IMR-90 (cell line): ENCODE results near the gene RASL11B. TPM values are rescaled to one million over a fixed set of nuclear protein-coding genes. Genes with fewer than 3 reads are reported as not detected.

ENCODE experiments used
- ATAC-seq: fragments of 200-7000 bp; cut with Tn5 transposase; 2 replicates; pipeline ENCODE4 v1.9.1; 2020; ENCODE audit warnings: low read depth, mild to moderate bottlenecking, moderate library complexity
- BruUV-seq: library from RNA; stranded (reverse); fragments of 400-500 nt; replicated peaks from 2 replicates; lab custom pipeline; 2021; lab: Mats Ljungman, UMichigan
- CTCF ChIA-PET: fragments of 300-600 bp; formaldehyde crosslinking; extraction: SDS; loops from one replicate; lab custom pipeline; 2021; ENCODE audit warnings: antibody characterized with exemption; lab: Yijun Ruan, JAX
- POLR2A ChIA-PET: fragments of 300-600 bp; sonication (Branson Sonifier 250); formaldehyde crosslinking; loops from one replicate; lab custom pipeline; 2022; ENCODE audit warnings: antibody characterized with exemption; ENCODE audit not compliant: unreplicated experiment; lab: Charles Lee
- DNase-seq: peaks from one replicate; pipeline ENCODE4 v3.0.0; 2013
- H2AFZ ChIP-seq: replicated peaks from 2 replicates; pipeline ENCODE3; 2013; ENCODE audit warnings: low read length, mild to moderate bottlenecking; ENCODE audit not compliant: poor library complexity
- H2AK5ac ChIP-seq: 2 replicates; pipeline ENCODE4 v1.6.1; 2013; ENCODE audit warnings: low read depth, low read length, inconsistent platforms
- H2AK9ac ChIP-seq: replicated peaks from 2 replicates; pipeline ENCODE3; 2013; ENCODE audit warnings: mild to moderate bottlenecking, low read depth, low read length, moderate library complexity; ENCODE audit not compliant: poor library complexity
- H2BK120ac ChIP-seq: 2 replicates; pipeline ENCODE4 v1.6.1; 2013; ENCODE audit warnings: low read depth, low read length, inconsistent platforms
- H2BK15ac ChIP-seq: 3 replicates; pipeline ENCODE4 v1.6.1; 2013; ENCODE audit warnings: low read depth, low read length, inconsistent platforms
- H2BK20ac ChIP-seq: 2 replicates; pipeline ENCODE4 v1.6.1; 2013; ENCODE audit warnings: low read depth, mild to moderate bottlenecking, inconsistent platforms, low read length, moderate library complexity
- H2BK5ac ChIP-seq: 2 replicates; pipeline ENCODE4 v1.6.1; 2013; ENCODE audit warnings: mild to moderate bottlenecking, low read depth, low read length, inconsistent platforms; ENCODE audit not compliant: poor library complexity, severe bottlenecking
- H3K14ac ChIP-seq: replicated peaks from 2 replicates; pipeline ENCODE4 v1.6.1; 2013; ENCODE audit warnings: low read depth, low read length, inconsistent platforms
- H3K18ac ChIP-seq: 2 replicates; pipeline ENCODE4 v1.6.1; 2013; ENCODE audit warnings: low read depth, low read length, control low read depth
- H3K23ac ChIP-seq: 2 replicates; pipeline ENCODE4 v1.6.1; 2013; ENCODE audit warnings: low read depth, low read length, inconsistent platforms
- H3K27ac ChIP-seq: 2 replicates; pipeline ENCODE4 v1.5.1; 2013; ENCODE audit warnings: mild to moderate bottlenecking, control low read depth, low read length; ENCODE audit not compliant: insufficient read depth
- H3K27me3 ChIP-seq: 2 replicates; pipeline ENCODE4 v1.6.1; 2013; ENCODE audit warnings: low read length; ENCODE audit not compliant: control insufficient read depth, insufficient read depth
- H3K36me3 ChIP-seq: 2 replicates; pipeline ENCODE4 v1.6.1; 2013; ENCODE audit warnings: low read length, mixed read lengths; ENCODE audit not compliant: control insufficient read depth, insufficient read depth
- H3K4ac ChIP-seq: 2 replicates; pipeline ENCODE4 v1.6.1; 2013; ENCODE audit warnings: low read depth, low read length, inconsistent platforms
- H3K4me1 ChIP-seq: 2 replicates; pipeline ENCODE4 v1.6.1; 2013; ENCODE audit warnings: low read length, mixed read lengths; ENCODE audit not compliant: control insufficient read depth, insufficient read depth
- H3K4me2 ChIP-seq: 2 replicates; pipeline ENCODE4 v1.6.1; 2013; ENCODE audit warnings: low read depth, mild to moderate bottlenecking, control low read depth, low read length, moderate library complexity
- H3K4me3 ChIP-seq: 2 replicates; pipeline ENCODE4 v1.5.1; 2013; ENCODE audit warnings: low read depth, mild to moderate bottlenecking, control low read depth, low read length, moderate library complexity; ENCODE audit not compliant: insufficient read depth
- H3K56ac ChIP-seq: 2 replicates; pipeline ENCODE4 v1.6.1; 2013; ENCODE audit warnings: low read length, inconsistent platforms; ENCODE audit not compliant: insufficient read depth; ENCODE audit errors: extremely low read depth
- H3K79me1 ChIP-seq, 2 experiments: 2 replicates each; pipeline ENCODE4 v1.6.1; 2013; ENCODE audit warnings: low read length in 2 of 2, inconsistent platforms in 1 of 2, low read depth in 1 of 2
- H3K9ac ChIP-seq: 2 replicates; pipeline ENCODE4 v1.6.1; 2013; ENCODE audit warnings: low read depth, low read length, control low read depth
- H3K9me1 ChIP-seq: 2 replicates; pipeline ENCODE4 v1.6.1; 2013; ENCODE audit warnings: low read length, inconsistent platforms; ENCODE audit not compliant: insufficient read depth
- H3K9me3 ChIP-seq: 2 replicates; pipeline ENCODE4 v1.6.1; 2013; ENCODE audit warnings: low read length; ENCODE audit not compliant: control insufficient read depth, insufficient read depth
- H4K20me1 ChIP-seq: 2 replicates; pipeline ENCODE4 v1.6.1; 2013; ENCODE audit warnings: low read length, inconsistent platforms; ENCODE audit not compliant: insufficient read depth
- H4K5ac ChIP-seq: 2 replicates; pipeline ENCODE4 v1.6.1; 2013; ENCODE audit warnings: mild to moderate bottlenecking, low read depth, low read length, control low read depth
- H4K8ac ChIP-seq, 2 experiments: 2 replicates each; pipeline ENCODE4 v1.6.1; 2013; ENCODE audit warnings: low read depth in 2 of 2, low read length in 2 of 2, control low read depth in 1 of 2, inconsistent platforms in 1 of 2
- H4K91ac ChIP-seq: 2 replicates; pipeline ENCODE4 v1.6.1; 2013; ENCODE audit warnings: low read depth, low read length, inconsistent platforms; ENCODE audit not compliant: insufficient read depth
- BHLHE40 ChIP-seq: fragments of 150-350 bp; IDR thresholded peaks from 2 replicates; pipeline ENCODE4 v1.6.1; 2016; ENCODE audit warnings: mild to moderate bottlenecking, low read depth, low read length
- CEBPB ChIP-seq: IDR thresholded peaks from 2 replicates; pipeline ENCODE4 v1.6.1; 2012; ENCODE audit warnings: low read depth, low read length, improper control_type of control experiment
- CHD1 ChIP-seq: IDR thresholded peaks from 2 replicates; pipeline ENCODE4 v1.6.1; 2012; ENCODE audit warnings: low read depth, low read length, improper control_type of control experiment
- MAFK ChIP-seq: IDR thresholded peaks from 2 replicates; pipeline ENCODE4 v1.6.1; 2012; ENCODE audit warnings: low read depth, low read length, improper control_type of control experiment
- MAZ ChIP-seq: IDR thresholded peaks from 2 replicates; pipeline ENCODE4 v1.6.1; 2012; ENCODE audit warnings: low read depth, mild to moderate bottlenecking, low read length, improper control_type of control experiment, moderate library complexity, borderline replicate concordance
- MXI1 ChIP-seq: IDR thresholded peaks from 2 replicates; pipeline ENCODE4 v1.6.1; 2012; ENCODE audit warnings: low read depth, mild to moderate bottlenecking, low read length, moderate library complexity, borderline replicate concordance
- POLR2A ChIP-seq: IDR thresholded peaks from 2 replicates; pipeline ENCODE4 v1.6.1; 2012; ENCODE audit warnings: mild to moderate bottlenecking, low read depth, low read length
- RAD21 ChIP-seq: IDR thresholded peaks from 2 replicates; pipeline ENCODE4 v1.6.1; 2012; ENCODE audit warnings: low read length, improper control_type of control experiment
- RFX5 ChIP-seq: IDR thresholded peaks from 2 replicates; pipeline ENCODE4 v1.8.0; 2012; ENCODE audit warnings: low read depth, mild to moderate bottlenecking, low read length, moderate library complexity
- SMC3 ChIP-seq: fragments of 150-350 bp; IDR thresholded peaks from 2 replicates; pipeline ENCODE4 v1.6.1; 2016; ENCODE audit warnings: low read depth, mild to moderate bottlenecking, antibody characterized with exemption, low read length, moderate library complexity
- WGBS, 2 experiments: methylation state at CpG; one replicate each; pipeline versions ENCODE4 v1.1.5 to v1.1.7; 2013; ENCODE audit warnings: missing lambda C conversion rate in 2 of 2; ENCODE audit not compliant: insufficient read length in 1 of 2; ENCODE audit errors: extremely low coverage in 2 of 2; 5-methylcytosine and 5-hydroxymethylcytosine counted together
- dilution Hi-C: fragments of 300-500 bp; cut with HindIII; formaldehyde crosslinking; loops from one replicate; pipeline ENCODE4 v1.14.3; 2018; ENCODE audit warnings: low sequenced_read_pairs; ENCODE audit not compliant: unreplicated experiment
- in situ Hi-C: fragments of 300-500 bp; cut with MboI; formaldehyde crosslinking; loops from 3 replicates; pipeline ENCODE4 v1.14.3; 2019; ENCODE audit warnings: low sequenced_read_pairs, inconsistent platforms, mixed read lengths
- intact Hi-C: fragments of 100-400 bp; cut with micrococcal nuclease; formaldehyde crosslinking; loops from 2 replicates; pipeline ENCODE4 v1.10.0; 2022
- polyA plus RNA-seq, 3 experiments: library from polyadenylated mRNA; depleted of rRNA; stranded (reverse); fragments of >200 nt; gene quantifications; 2 replicates each; pipeline ENCODE4 v1.2.3, GENCODE V29; 2012; ENCODE audit warnings: low replicate concordance in 1 of 3
- total RNA-seq: library from RNA; depleted of rRNA; stranded (reverse); fragments of >200 nt; gene quantifications from 2 replicates; pipeline ENCODE4 v1.2.3, GENCODE V29; 2012
- TF ChIP-seq, protein P1 (sequence below): conservative IDR thresholded peaks from 2 replicates; pipeline ENCODE4 v1.5.1; 2012; ENCODE audit warnings: mild to moderate bottlenecking, low read depth, low read length, improper control_type of control experiment
- TF ChIP-seq, protein P2 (sequence below): fragments of 150-350 bp; IDR thresholded peaks from 2 replicates; pipeline ENCODE4 v1.6.1; 2017; ENCODE audit warnings: mild to moderate bottlenecking, antibody characterized with exemption, low read length, low read depth

RASL11B gene
- total and polyA plus RNA-seq, 2 of the 4 experiments (the other 2 are of a cell fraction) = 0.18 to 0.31 TPM

DNA sequence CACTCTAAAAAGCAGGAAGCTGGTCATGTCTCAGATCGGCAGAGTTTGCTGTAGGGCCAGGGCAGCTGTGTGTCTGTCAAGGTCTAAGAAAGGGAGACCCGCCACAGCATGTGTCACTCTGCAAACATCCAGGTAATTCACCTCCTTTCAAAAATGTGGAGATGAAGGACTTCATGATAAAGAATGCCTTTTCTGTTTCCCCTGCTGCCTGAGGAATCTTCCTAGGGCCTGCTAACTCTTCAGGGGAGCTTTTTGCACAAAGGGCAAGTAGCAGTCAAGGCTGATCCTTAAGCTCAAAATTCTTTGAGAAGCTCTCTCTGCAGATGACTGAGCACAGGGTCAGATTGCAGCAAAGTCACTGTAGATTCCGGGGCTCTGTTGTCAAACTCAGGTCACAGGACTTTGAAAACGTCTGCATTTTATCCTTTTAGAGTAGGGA is 21.1 kb downstream of the RASL11B start:
- H3K9ac ChIP-seq = no peak overlapping the region
- no peak overlapping the region for H3K4ac ChIP-seq
- no peak overlapping the region for H2BK20ac ChIP-seq
- CTCF ChIA-PET = no interaction called here
- dilution Hi-C loops (no loop called here), intact Hi-C loops (no loop called here), in situ Hi-C loops (no loop called here)
- no peak overlapping the region for H2AK9ac ChIP-seq
- no peak overlapping the region for H4K8ac ChIP-seq
- ATAC-seq = no peak
- DNase-seq = no peak
- H3K9me3 ChIP-seq = peaks cover 2% of the 10 kb centered on the region; the same call in 1 of the 2 replicates
- H4K20me1 ChIP-seq = no peaks in the 10 kb centered on the region
- 80% methylated on average over 1 of the region's 4 CpGs; no CpG with 5 or more reads in 1 of the 2 experiments for WGBS, 2 experiments
- no peak overlapping the region for H3K27ac ChIP-seq
- peaks cover 2% of the 10 kb centered on the region; the same call in 1 of the 2 replicates for H3K4me1 ChIP-seq
- TF ChIP-seq MXI1 = no peak
- TF ChIP-seq POLR2A = no peak
- no peak for TF ChIP-seq SMC3
- no peak for TF ChIP-seq MAZ
- TF ChIP-seq, protein P1, sequence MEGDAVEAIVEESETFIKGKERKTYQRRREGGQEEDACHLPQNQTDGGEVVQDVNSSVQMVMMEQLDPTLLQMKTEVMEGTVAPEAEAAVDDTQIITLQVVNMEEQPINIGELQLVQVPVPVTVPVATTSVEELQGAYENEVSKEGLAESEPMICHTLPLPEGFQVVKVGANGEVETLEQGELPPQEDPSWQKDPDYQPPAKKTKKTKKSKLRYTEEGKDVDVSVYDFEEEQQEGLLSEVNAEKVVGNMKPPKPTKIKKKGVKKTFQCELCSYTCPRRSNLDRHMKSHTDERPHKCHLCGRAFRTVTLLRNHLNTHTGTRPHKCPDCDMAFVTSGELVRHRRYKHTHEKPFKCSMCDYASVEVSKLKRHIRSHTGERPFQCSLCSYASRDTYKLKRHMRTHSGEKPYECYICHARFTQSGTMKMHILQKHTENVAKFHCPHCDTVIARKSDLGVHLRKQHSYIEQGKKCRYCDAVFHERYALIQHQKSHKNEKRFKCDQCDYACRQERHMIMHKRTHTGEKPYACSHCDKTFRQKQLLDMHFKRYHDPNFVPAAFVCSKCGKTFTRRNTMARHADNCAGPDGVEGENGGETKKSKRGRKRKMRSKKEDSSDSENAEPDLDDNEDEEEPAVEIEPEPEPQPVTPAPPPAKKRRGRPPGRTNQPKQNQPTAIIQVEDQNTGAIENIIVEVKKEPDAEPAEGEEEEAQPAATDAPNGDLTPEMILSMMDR = no peak
- TF ChIP-seq RFX5 = no peak
- TF ChIP-seq CEBPB = no peak
- no peak for TF ChIP-seq CHD1
- no peak for TF ChIP-seq MAFK
- TF ChIP-seq, protein P2, sequence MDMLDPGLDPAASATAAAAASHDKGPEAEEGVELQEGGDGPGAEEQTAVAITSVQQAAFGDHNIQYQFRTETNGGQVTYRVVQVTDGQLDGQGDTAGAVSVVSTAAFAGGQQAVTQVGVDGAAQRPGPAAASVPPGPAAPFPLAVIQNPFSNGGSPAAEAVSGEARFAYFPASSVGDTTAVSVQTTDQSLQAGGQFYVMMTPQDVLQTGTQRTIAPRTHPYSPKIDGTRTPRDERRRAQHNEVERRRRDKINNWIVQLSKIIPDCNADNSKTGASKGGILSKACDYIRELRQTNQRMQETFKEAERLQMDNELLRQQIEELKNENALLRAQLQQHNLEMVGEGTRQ = no peak
- TF ChIP-seq RAD21 = no peak
- TF ChIP-seq BHLHE40 = no peak
- H3K4me3 ChIP-seq = no peak overlapping the region
- H3K27me3 ChIP-seq = no peaks in the 10 kb centered on the region
- H2BK120ac ChIP-seq = no peak overlapping the region
- H2BK15ac ChIP-seq = no peak overlapping the region
- no peak overlapping the region for H4K91ac ChIP-seq
- H3K23ac ChIP-seq = no peak overlapping the region
- H2AK5ac ChIP-seq = no peak overlapping the region
- H2AFZ ChIP-seq = no peak overlapping the region
- no peaks in the 10 kb centered on the region for H3K36me3 ChIP-seq
- POLR2A ChIA-PET = no interaction called here
- no peaks in the 10 kb centered on the region for H3K79me1 ChIP-seq
- H3K9me1 ChIP-seq = no peaks in the 10 kb centered on the region
- H2BK5ac ChIP-seq = no peak overlapping the region
- no TSS peak for BruUV-seq
- H4K5ac ChIP-seq = no peak overlapping the region
- no peak overlapping the region for H3K18ac ChIP-seq
- H3K4me2 ChIP-seq = no peak overlapping the region
- H3K56ac ChIP-seq = no peak overlapping the region
- H3K14ac ChIP-seq = no peak overlapping the region
